ENCODE measurements around the gene HEATR1. TPM values are rescaled to one million over a fixed set of nuclear protein-coding genes. Genes with fewer than 3 reads are reported as not detected.

HEATR1 gene
- total RNA-seq, 1 donor from 2014 or later, result 14.2 TPM

DNA sequence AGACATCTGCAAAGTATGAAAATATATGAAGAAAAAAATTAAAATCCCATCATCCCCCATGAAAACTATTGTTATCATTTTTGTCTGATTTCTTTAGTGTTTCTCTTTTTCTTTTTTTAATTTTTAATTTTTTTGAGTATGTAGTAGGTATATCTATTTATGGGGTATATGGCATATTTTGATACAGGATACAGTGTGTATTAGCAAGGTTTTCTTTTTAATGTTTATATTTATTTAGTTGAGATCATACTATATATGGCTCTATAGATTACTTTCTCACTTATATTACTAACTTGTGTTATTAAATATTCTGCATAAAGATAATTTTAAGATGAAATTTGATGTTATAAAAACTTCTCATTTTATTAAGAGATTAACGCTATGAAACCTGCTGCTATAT lies 69.1 kb downstream of the HEATR1 start:
- Histone ChIP-seq H3K4me1 (peaks cover 0 to 7% of the 10 kb centered on the region in 2 donors), H3K36me3 (peaks cover 11 to 32% of the 10 kb centered on the region in 2 donors), H3K27ac (no peak overlapping the region), H3K27me3 (no peaks in the 10 kb centered on the region), H3K4me3 (no peak overlapping the region), H3K9me3 (no peaks in the 10 kb centered on the region)
- DNase-seq (ENCODE audit: low spot score in 2 of 2), result no peak
- intact Hi-C loops (cut with DNase I), result loop anchor here (10.0 kb wide), 1 partner anchor 430 kb away; no protein-coding TSS in a partner anchor
- TF ChIP-seq, protein P1, sequence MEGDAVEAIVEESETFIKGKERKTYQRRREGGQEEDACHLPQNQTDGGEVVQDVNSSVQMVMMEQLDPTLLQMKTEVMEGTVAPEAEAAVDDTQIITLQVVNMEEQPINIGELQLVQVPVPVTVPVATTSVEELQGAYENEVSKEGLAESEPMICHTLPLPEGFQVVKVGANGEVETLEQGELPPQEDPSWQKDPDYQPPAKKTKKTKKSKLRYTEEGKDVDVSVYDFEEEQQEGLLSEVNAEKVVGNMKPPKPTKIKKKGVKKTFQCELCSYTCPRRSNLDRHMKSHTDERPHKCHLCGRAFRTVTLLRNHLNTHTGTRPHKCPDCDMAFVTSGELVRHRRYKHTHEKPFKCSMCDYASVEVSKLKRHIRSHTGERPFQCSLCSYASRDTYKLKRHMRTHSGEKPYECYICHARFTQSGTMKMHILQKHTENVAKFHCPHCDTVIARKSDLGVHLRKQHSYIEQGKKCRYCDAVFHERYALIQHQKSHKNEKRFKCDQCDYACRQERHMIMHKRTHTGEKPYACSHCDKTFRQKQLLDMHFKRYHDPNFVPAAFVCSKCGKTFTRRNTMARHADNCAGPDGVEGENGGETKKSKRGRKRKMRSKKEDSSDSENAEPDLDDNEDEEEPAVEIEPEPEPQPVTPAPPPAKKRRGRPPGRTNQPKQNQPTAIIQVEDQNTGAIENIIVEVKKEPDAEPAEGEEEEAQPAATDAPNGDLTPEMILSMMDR (IDR thresholded peaks at IDR 0.05), result no peak

DNA sequence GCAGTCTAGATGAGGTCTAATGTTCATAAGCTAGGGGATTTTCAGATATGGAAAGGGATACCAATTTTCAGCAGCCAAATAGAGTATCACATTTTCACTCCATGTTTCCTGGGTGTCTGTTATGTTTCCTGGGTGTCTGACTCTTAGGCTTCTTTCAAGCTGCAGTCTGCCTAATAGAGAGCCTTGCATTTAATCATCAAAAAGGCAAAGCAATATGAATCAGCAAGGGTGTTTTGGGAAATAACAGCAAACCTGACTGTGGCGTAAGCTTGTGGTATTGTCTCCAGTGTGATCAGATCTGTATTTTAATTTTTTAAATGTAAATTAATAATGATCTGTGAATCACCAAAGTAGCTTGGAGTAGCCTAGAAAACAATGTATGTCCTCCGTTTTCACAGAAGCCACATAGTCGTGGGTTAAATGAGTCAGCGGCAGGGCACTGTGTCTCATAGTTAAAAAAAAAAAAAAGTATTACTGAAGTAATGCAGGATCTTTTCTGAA lies 70.1 kb downstream of the HEATR1 start:
- H3K9me3 ChIP-seq, result no peaks in the 10 kb centered on the region
- H3K4me3 ChIP-seq, result no peak overlapping the region
- TF ChIP-seq, protein P1 (IDR thresholded peaks at IDR 0.05), result no peak
- peaks cover 11 to 26% of the 10 kb centered on the region in 2 donors for H3K36me3 ChIP-seq
- H3K4me1 ChIP-seq, result peaks cover 0 to 7% of the 10 kb centered on the region in 2 donors
- no peak overlapping the region for H3K27ac ChIP-seq
- DNase-seq (ENCODE audit: low spot score in 2 of 2), result no peak
- H3K27me3 ChIP-seq, result no peaks in the 10 kb centered on the region
- intact Hi-C loops (cut with DNase I), result loop anchor here (10.0 kb wide), 1 partner anchor 429 kb away; no protein-coding TSS in a partner anchor

DNA sequence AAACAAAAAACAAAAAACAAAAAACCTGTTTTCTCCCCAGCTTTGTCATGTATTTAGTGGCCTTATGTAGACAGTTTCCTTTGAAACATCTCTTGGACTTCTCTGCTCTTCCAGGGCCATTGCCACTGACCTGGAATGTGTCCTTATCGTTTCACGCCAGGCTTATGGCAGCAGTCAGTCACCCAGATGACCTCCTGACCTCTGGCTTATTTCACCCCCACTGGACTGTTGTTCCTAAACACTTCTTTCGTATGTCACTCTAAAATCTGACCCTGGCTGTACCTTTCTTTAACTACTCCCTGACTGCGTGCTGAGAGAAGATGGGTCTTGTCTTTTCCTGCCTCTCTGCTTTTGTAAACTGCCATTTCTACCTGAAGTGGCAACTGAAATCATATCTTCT lies 71.5 kb downstream of the HEATR1 start:
- TF ChIP-seq, protein P1 (IDR thresholded peaks at IDR 0.05), result no peak
- Histone ChIP-seq H3K9me3 (no peaks in the 10 kb centered on the region), H3K27me3 (no peaks in the 10 kb centered on the region), H3K36me3 (peaks cover 0 to 18% of the 10 kb centered on the region in 2 donors), H3K4me1 (peaks cover 0 to 7% of the 10 kb centered on the region in 2 donors), H3K4me3 (no peak overlapping the region), H3K27ac (no peak overlapping the region)
- intact Hi-C loops (cut with DNase I), result loop anchor here (10.0 kb wide), 1 partner anchor 428 kb away; no protein-coding TSS in a partner anchor
- DNase-seq (ENCODE audit: low spot score in 2 of 2), result no peak

DNA sequence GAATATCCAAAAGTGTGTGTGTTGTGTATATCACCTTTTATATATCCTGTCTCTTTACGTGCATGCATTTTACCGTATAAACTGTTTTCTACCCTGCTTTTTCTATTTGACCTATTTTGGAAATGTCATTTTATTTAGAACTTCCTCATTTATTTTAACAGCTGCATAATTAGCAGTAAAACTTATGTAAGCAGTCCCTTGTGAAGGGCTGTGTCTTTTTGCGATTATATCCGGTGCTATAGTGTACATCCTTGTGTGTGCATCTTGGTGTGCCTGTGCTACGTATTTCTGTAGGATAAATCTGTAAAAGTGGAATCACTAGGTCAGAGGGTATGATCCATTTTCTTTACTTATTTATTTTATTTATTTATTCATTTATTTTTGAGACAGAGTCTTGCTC lies 73.4 kb downstream of the HEATR1 start:
- intact Hi-C loops (cut with DNase I), result loop anchor here (10.0 kb wide), 1 partner anchor 426 kb away; no protein-coding TSS in a partner anchor
- no peaks in the 10 kb centered on the region for H3K27me3 ChIP-seq
- H3K27ac ChIP-seq, result no peak overlapping the region
- no peaks in the 10 kb centered on the region for H3K9me3 ChIP-seq
- H3K36me3 ChIP-seq, result peaks cover 6 to 20% of the 10 kb centered on the region in 2 donors
- no peak for DNase-seq (ENCODE audit: low spot score in 2 of 2)
- TF ChIP-seq, protein P1 (IDR thresholded peaks at IDR 0.05), result no peak
- peaks cover 0 to 7% of the 10 kb centered on the region in 2 donors for H3K4me1 ChIP-seq
- no peak overlapping the region for H3K4me3 ChIP-seq

DNA sequence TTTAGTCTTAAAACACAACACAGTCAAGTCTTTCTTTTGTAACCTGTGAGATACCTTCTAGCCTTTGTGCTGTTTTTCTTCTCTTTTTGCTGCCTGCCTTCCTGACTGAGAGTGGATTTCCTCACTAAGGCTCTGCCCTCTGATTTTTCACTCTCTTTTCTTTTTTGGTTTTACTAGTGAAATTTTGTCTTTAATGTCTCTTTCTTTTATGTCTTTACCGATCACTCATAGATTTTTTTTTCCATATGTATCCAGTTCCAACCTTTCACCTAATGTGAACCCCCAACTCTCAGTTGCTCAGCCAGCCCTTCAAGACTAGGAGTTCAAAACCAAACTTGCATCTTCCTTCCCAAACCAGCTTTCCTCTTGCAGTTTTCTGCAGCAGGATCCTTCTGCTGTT lies 74.0 kb downstream of the HEATR1 start:
- Histone ChIP-seq H3K36me3 (peaks cover 6 to 17% of the 10 kb centered on the region in 2 donors), H3K27me3 (no peaks in the 10 kb centered on the region), H3K4me3 (no peak overlapping the region), H3K4me1 (peaks cover 0 to 8% of the 10 kb centered on the region in 2 donors), H3K27ac (no peak overlapping the region), H3K9me3 (no peaks in the 10 kb centered on the region)
- DNase-seq (ENCODE audit: low spot score in 2 of 2), result no peak
- intact Hi-C loops (cut with DNase I), result loop anchor here (10.0 kb wide), 1 partner anchor 425 kb away; no protein-coding TSS in a partner anchor
- TF ChIP-seq, protein P1 (IDR thresholded peaks at IDR 0.05), result no peak
